CD4-positive, alpha-beta memory T cell (primary cell): ENCODE results near the gene MYO5B. TPM values are rescaled to one million over a fixed set of nuclear protein-coding genes. Genes with fewer than 3 reads are reported as not detected.

Experiments used
- CTCF ChIA-PET: fragments of 350-600 bp; sonication (Branson Sonifier 250); formaldehyde crosslinking; loops from one replicate; lab custom pipeline; 2021; ENCODE audit warnings: inconsistent platforms; ENCODE audit not compliant: partially characterized antibody; lab: Charles Lee
- POLR2A ChIA-PET: fragments of 350-600 bp; sonication (Branson Sonifier 250); formaldehyde crosslinking; loops from one replicate; lab custom pipeline; 2021; ENCODE audit not compliant: partially characterized antibody; lab: Charles Lee
- DNase-seq, 5 donors: peaks; one replicate each; pipeline versions ENCODE4 v3.0.0 to v3.0.0-alpha.2; 2020 to 2022; ENCODE audit warnings: mixed read lengths in 1 of 5
- H3K27ac ChIP-seq: one replicate; pipeline ENCODE4 v1.7.0; 2013; ENCODE audit warnings: low read depth, low read length
- H3K27me3 ChIP-seq: 2 replicates; pipeline ENCODE4 v1.7.0; 2013; ENCODE audit warnings: mild to moderate bottlenecking, low read length, moderate library complexity; ENCODE audit not compliant: insufficient read depth
- H3K36me3 ChIP-seq: 2 replicates; pipeline ENCODE4 v1.7.0; 2013; ENCODE audit warnings: mild to moderate bottlenecking, low read length, moderate library complexity; ENCODE audit not compliant: insufficient read depth
- H3K4me1 ChIP-seq: 2 replicates; pipeline ENCODE4 v1.7.0; 2013; ENCODE audit warnings: mild to moderate bottlenecking, low read length, moderate library complexity; ENCODE audit not compliant: insufficient read depth
- H3K4me3 ChIP-seq, 2 donors: one replicate each; pipeline ENCODE4 v1.7.0; 2013; ENCODE audit warnings: low read length in 2 of 2, mild to moderate bottlenecking in 1 of 2
- H3K9me3 ChIP-seq, 2 donors: one replicate each; pipeline ENCODE4 v1.7.0; 2013; ENCODE audit warnings: low read length in 2 of 2, control low read depth in 1 of 2; ENCODE audit not compliant: control insufficient read depth in 1 of 2
- H3K27ac Mint-ChIP-seq, 7 donors: one replicate each; pipeline ENCODE4 v1.8.0; 2020 to 2021; ENCODE audit warnings: mixed read lengths in 7 of 7, mild to moderate bottlenecking in 6 of 7, inconsistent platforms in 3 of 7, moderate library complexity in 3 of 7
- H3K27me3 Mint-ChIP-seq, 2 donors: one replicate each; pipeline ENCODE4 v1.8.0; 2020 to 2021; ENCODE audit warnings: mixed read lengths in 2 of 2
- H3K36me3 Mint-ChIP-seq, 2 donors: one replicate each; pipeline ENCODE4 v1.8.0; 2020 to 2021; ENCODE audit warnings: mixed read lengths in 2 of 2, inconsistent platforms in 1 of 2, mild to moderate bottlenecking in 1 of 2
- H3K4me1 Mint-ChIP-seq, 4 donors: one replicate each; pipeline ENCODE4 v1.8.0; 2020 to 2021; ENCODE audit warnings: mixed read lengths in 4 of 4, mild to moderate bottlenecking in 1 of 4
- H3K4me3 Mint-ChIP-seq, 8 donors: one replicate each; pipeline ENCODE4 v1.8.0; 2020 to 2021; ENCODE audit warnings: mixed read lengths in 8 of 8, mild to moderate bottlenecking in 7 of 8, moderate library complexity in 6 of 8, inconsistent platforms in 3 of 8
- H3K9me3 Mint-ChIP-seq, 8 donors: one replicate each; pipeline ENCODE4 v1.8.0; 2020 to 2021; ENCODE audit warnings: mixed read lengths in 8 of 8, mild to moderate bottlenecking in 5 of 8, inconsistent platforms in 3 of 8, moderate library complexity in 1 of 8
- intact Hi-C: fragments of 100-400 bp; cut with micrococcal nuclease; formaldehyde crosslinking; loops from one replicate; pipeline ENCODE4 v1.15.1; 2023
- polyA plus RNA-seq, 2 donors: library from polyadenylated mRNA; unstranded; fragments of 300-500 nt; fragmentation: Illumina TruSeq; gene quantifications; one replicate each; pipeline ENCODE4 v1.2.3, GENCODE V29; 2021
- total RNA-seq, 2 experiments: library from RNA; stranded (reverse); gene quantifications; one replicate each; pipeline ENCODE4 v1.2.3, GENCODE V29; 2021

MYO5B gene
- total and polyA plus RNA-seq, 4 experiments from 2014 or later, result 0.02 TPM; not detected in 3

- Histone ChIP-seq H3K4me1 (no peaks in the 10 kb centered on the region), H3K27ac (no peak overlapping the region), H3K27me3 (no peaks in the 10 kb centered on the region), H3K9me3 (no peaks in the 10 kb centered on the region), H3K36me3 (no peaks in the 10 kb centered on the region), H3K4me3 (no peak overlapping the region)
- Mint-ChIP-seq H3K36me3 (no peaks in the 10 kb centered on the region), H3K27ac (no peak overlapping the region), H3K9me3 (no peaks in the 10 kb centered on the region), H3K4me1 (peaks cover 0 to 2% (median 0%) of the 10 kb centered on the region in 4 donors), H3K4me3 (no peak overlapping the region), H3K27me3 (peaks cover 15 to 27% of the 10 kb centered on the region in 2 donors)
- CTCF ChIA-PET, result interaction anchor here (1.1 kb wide), 1 partner anchor 9 kb away, joined by 3 read pairs; no protein-coding TSS in a partner anchor
- no peak for DNase-seq
- intact Hi-C loops, result no loop called here
- POLR2A ChIA-PET, result no interaction called here
These were observed 67.3 kb downstream of the MYO5B start for GRCh38 chr18:50127516-50128210.

GRCh38 chr18:50126471-50126870 is 68.5 kb downstream of the MYO5B start:
- ChIA-PET POLR2A (no interaction called here), CTCF (interaction anchor here (1.1 kb wide), 1 partner anchor 8 kb away, joined by 3 read pairs; no protein-coding TSS in a partner anchor)
- no peaks in the 10 kb centered on the region for H3K4me1 ChIP-seq
- H3K4me3 Mint-ChIP-seq, result no peak overlapping the region
- H3K4me1 Mint-ChIP-seq, result peaks cover 0 to 2% (median 0%) of the 10 kb centered on the region in 4 donors
- no peaks in the 10 kb centered on the region for H3K9me3 Mint-ChIP-seq
- intact Hi-C loops, result no loop called here
- no peak overlapping the region for H3K27ac ChIP-seq
- DNase-seq, result no peak
- no peaks in the 10 kb centered on the region for H3K27me3 ChIP-seq
- H3K9me3 ChIP-seq, result no peaks in the 10 kb centered on the region
- no peak overlapping the region for H3K27ac Mint-ChIP-seq
- no peaks in the 10 kb centered on the region for H3K36me3 Mint-ChIP-seq
- H3K27me3 Mint-ChIP-seq, result peaks cover 15 to 22% of the 10 kb centered on the region in 2 donors
- H3K36me3 ChIP-seq, result no peaks in the 10 kb centered on the region
- H3K4me3 ChIP-seq, result no peak overlapping the region

GRCh38 chr18:50125456-50125855 is 69.5 kb downstream of the MYO5B start:
- ChIA-PET CTCF (no interaction called here), POLR2A (no interaction called here)
- Histone ChIP-seq H3K9me3 (no peaks in the 10 kb centered on the region), H3K36me3 (no peaks in the 10 kb centered on the region), H3K4me3 (no peak overlapping the region), H3K4me1 (no peaks in the 10 kb centered on the region), H3K27me3 (no peaks in the 10 kb centered on the region), H3K27ac (no peak overlapping the region)
- H3K36me3 Mint-ChIP-seq, result no peaks in the 10 kb centered on the region
- no peaks in the 10 kb centered on the region for H3K9me3 Mint-ChIP-seq
- peaks cover 13 to 18% of the 10 kb centered on the region in 2 donors for H3K27me3 Mint-ChIP-seq
- H3K4me1 Mint-ChIP-seq, result peaks cover 0 to 2% (median 0%) of the 10 kb centered on the region in 4 donors
- no peak overlapping the region for H3K4me3 Mint-ChIP-seq
- no peak for DNase-seq
- no peak overlapping the region for H3K27ac Mint-ChIP-seq
- intact Hi-C loops, result no loop called here

GRCh38 chr18:50119296-50119695 is 75.7 kb downstream of the MYO5B start:
- Mint-ChIP-seq H3K4me3 (no peak overlapping the region), H3K27me3 (peaks cover 12 to 22% of the 10 kb centered on the region in 2 donors), H3K9me3 (no peaks in the 10 kb centered on the region), H3K27ac (no peak overlapping the region), H3K36me3 (no peaks in the 10 kb centered on the region), H3K4me1 (no peaks in the 10 kb centered on the region)
- Histone ChIP-seq H3K27ac (no peak overlapping the region), H3K27me3 (no peaks in the 10 kb centered on the region), H3K4me3 (no peak overlapping the region), H3K36me3 (no peaks in the 10 kb centered on the region), H3K4me1 (no peaks in the 10 kb centered on the region), H3K9me3 (no peaks in the 10 kb centered on the region)
- intact Hi-C loops, result no loop called here
- POLR2A ChIA-PET, result no interaction called here
- no peak for DNase-seq
- CTCF ChIA-PET, result interaction anchor here (1.5 kb wide), 1 partner anchor 8 kb away, joined by 3 read pairs; no protein-coding TSS in a partner anchor

- intact Hi-C loops, result no loop called here
- Histone ChIP-seq H3K27ac (no peak overlapping the region), H3K36me3 (no peaks in the 10 kb centered on the region), H3K4me1 (no peaks in the 10 kb centered on the region), H3K27me3 (no peaks in the 10 kb centered on the region), H3K9me3 (no peaks in the 10 kb centered on the region), H3K4me3 (no peak overlapping the region)
- Mint-ChIP-seq H3K27ac (no peak overlapping the region), H3K4me3 (no peak overlapping the region), H3K27me3 (peaks cover 6 to 21% of the 10 kb centered on the region in 2 donors), H3K36me3 (no peaks in the 10 kb centered on the region), H3K9me3 (no peaks in the 10 kb centered on the region), H3K4me1 (no peaks in the 10 kb centered on the region)
- POLR2A ChIA-PET, result no interaction called here
- no peak for DNase-seq
- CTCF ChIA-PET, result interaction anchor here (1.5 kb wide), 1 partner anchor 9 kb away, joined by 3 read pairs; no protein-coding TSS in a partner anchor
These were observed 77.1 kb downstream of the MYO5B start for GRCh38 chr18:50117863-50118262.

GRCh38 chr18:50115095-50115494 is 79.9 kb downstream of the MYO5B start:
- Histone ChIP-seq H3K36me3 (no peaks in the 10 kb centered on the region), H3K27ac (no peak overlapping the region), H3K27me3 (peaks cover 4% of the 10 kb centered on the region), H3K9me3 (no peaks in the 10 kb centered on the region), H3K4me3 (no peak overlapping the region), H3K4me1 (no peaks in the 10 kb centered on the region)
- POLR2A ChIA-PET, result no interaction called here
- Mint-ChIP-seq H3K9me3 (no peaks in the 10 kb centered on the region), H3K4me1 (no peaks in the 10 kb centered on the region), H3K4me3 (no peak overlapping the region), H3K36me3 (no peaks in the 10 kb centered on the region), H3K27ac (no peak overlapping the region), H3K27me3 (peaks cover 10 to 21% of the 10 kb centered on the region in 2 donors)
- intact Hi-C loops, result no loop called here
- CTCF ChIA-PET, result interaction anchor here (0.6 kb wide), 1 partner anchor 15 kb away, joined by 5 read pairs; no protein-coding TSS in a partner anchor
- DNase-seq, result no peak

GRCh38 chr18:50114448-50114847 is 80.5 kb downstream of the MYO5B start:
- ChIA-PET CTCF (no interaction called here), POLR2A (no interaction called here)
- H3K4me1 ChIP-seq, result no peaks in the 10 kb centered on the region
- no peaks in the 10 kb centered on the region for H3K9me3 Mint-ChIP-seq
- no peak overlapping the region for H3K27ac ChIP-seq
- H3K36me3 ChIP-seq, result no peaks in the 10 kb centered on the region
- H3K9me3 ChIP-seq, result no peaks in the 10 kb centered on the region
- no peaks in the 10 kb centered on the region for H3K4me1 Mint-ChIP-seq
- H3K4me3 Mint-ChIP-seq, result no peak overlapping the region
- peaks cover 13 to 25% of the 10 kb centered on the region in 2 donors for H3K27me3 Mint-ChIP-seq
- no peak overlapping the region for H3K27ac Mint-ChIP-seq
- no peak for DNase-seq
- no peak overlapping the region for H3K4me3 ChIP-seq
- H3K27me3 ChIP-seq, result peaks cover 4% of the 10 kb centered on the region
- intact Hi-C loops, result loop anchor here (5.0 kb wide), 1 partner anchor 837 kb away; no protein-coding TSS in a partner anchor
- H3K36me3 Mint-ChIP-seq, result no peaks in the 10 kb centered on the region
